Lung microvascular endothelial cell (primary cell): Measurements from ENCODE around the gene ADK. TPM values are rescaled to one million over a fixed set of nuclear protein-coding genes. Genes with fewer than 3 reads are reported as not detected.
"Not testable (repeated sequence)": the region's sequence is repeated elsewhere in the genome, so short reads cannot be mapped to it uniquely, and the experiment has no call there.

Experiments
- DNase-seq, 2 donors: peaks; one replicate each; pipeline versions ENCODE4 v3.0.0 to v3.0.0-alpha.2; 2010; ENCODE audit warnings: low read depth in 2 of 2
- total RNA-seq: library from RNA; depleted of rRNA; stranded (reverse); fragments of >200 nt; gene quantifications from 2 replicates; pipeline ENCODE4 v1.2.1, GENCODE V29; 2014

The ADK gene
- total RNA-seq, result 6.2 and 14.2 TPM in 2 replicates

GRCh38 chr10:74150990-74151878 lies at the start of gene ADK:
Gene ADK (plus strand): TSS chr10:74151221. CDS start chr10:74151279, 58 bp downstream.
- peak; percentile 98 to 99 for DNase-seq

GRCh38 chr10:74103560-74104258 lies 47.3 kb upstream of the ADK start:
- peak; percentile 43 to 58 for DNase-seq

- no peak for DNase-seq
These were observed 46.5 kb upstream of the ADK start for GRCh38 chr10:74104480-74104879.

GRCh38 chr10:74104996-74105395 lies 46.0 kb upstream of the ADK start:
- DNase-seq, result no peak

GRCh38 chr10:74107391-74107790 lies 43.6 kb upstream of the ADK start:
- no peak for DNase-seq

- no peak for DNase-seq
These were observed 41.6 kb upstream of the ADK start for GRCh38 chr10:74109452-74109851.

GRCh38 chr10:74110120-74110519 lies 40.9 kb upstream of the ADK start:
- DNase-seq, result no peak

- no peak for DNase-seq
These were observed 39.2 kb upstream of the ADK start for GRCh38 chr10:74111799-74112198.

GRCh38 chr10:74113546-74113945 lies 37.5 kb upstream of the ADK start:
- no peak for DNase-seq

GRCh38 chr10:74114041-74114448 lies 37.0 kb upstream of the ADK start:
- DNase-seq, result no peak

- no peak for DNase-seq
These were observed 33.3 kb upstream of the ADK start for GRCh38 chr10:74117738-74118137.

GRCh38 chr10:74118804-74119203 lies 32.2 kb upstream of the ADK start:
- peak; percentile 11 to 37 for DNase-seq

- no peak for DNase-seq
These were observed 30.1 kb upstream of the ADK start for GRCh38 chr10:74120911-74121310.

GRCh38 chr10:74121368-74121767 lies 29.7 kb upstream of the ADK start:
- no peak for DNase-seq

- DNase-seq, result no peak
These were observed 29.0 kb upstream of the ADK start for GRCh38 chr10:74122060-74122459.

GRCh38 chr10:74123081-74123480 lies 27.9 kb upstream of the ADK start:
- no peak for DNase-seq

- DNase-seq, result peak; percentile 70 to 71
These were observed 16.8 kb upstream of the ADK start for GRCh38 chr10:74133923-74134820.

GRCh38 chr10:74135452-74135851 lies 15.6 kb upstream of the ADK start:
- DNase-seq, result no peak

- DNase-seq, result no peak
These were observed 13.0 kb upstream of the ADK start for GRCh38 chr10:74137992-74138391.

GRCh38 chr10:74138596-74138995 lies 12.4 kb upstream of the ADK start:
- not testable (repeated sequence) for DNase-seq

- no peak for DNase-seq
These were observed 11.0 kb upstream of the ADK start for GRCh38 chr10:74139981-74140380.

- no peak for DNase-seq
These were observed 10.5 kb upstream of the ADK start for GRCh38 chr10:74140553-74140952.
